Astrocyte of the hippocampus (primary cell): Measurements from ENCODE around the gene ADK.

Experiments
- DNase-seq: peaks from one replicate; pipeline ENCODE4 v3.0.0; 2011; ENCODE audit warnings: low read depth, low spot score

The ADK gene

DNA sequence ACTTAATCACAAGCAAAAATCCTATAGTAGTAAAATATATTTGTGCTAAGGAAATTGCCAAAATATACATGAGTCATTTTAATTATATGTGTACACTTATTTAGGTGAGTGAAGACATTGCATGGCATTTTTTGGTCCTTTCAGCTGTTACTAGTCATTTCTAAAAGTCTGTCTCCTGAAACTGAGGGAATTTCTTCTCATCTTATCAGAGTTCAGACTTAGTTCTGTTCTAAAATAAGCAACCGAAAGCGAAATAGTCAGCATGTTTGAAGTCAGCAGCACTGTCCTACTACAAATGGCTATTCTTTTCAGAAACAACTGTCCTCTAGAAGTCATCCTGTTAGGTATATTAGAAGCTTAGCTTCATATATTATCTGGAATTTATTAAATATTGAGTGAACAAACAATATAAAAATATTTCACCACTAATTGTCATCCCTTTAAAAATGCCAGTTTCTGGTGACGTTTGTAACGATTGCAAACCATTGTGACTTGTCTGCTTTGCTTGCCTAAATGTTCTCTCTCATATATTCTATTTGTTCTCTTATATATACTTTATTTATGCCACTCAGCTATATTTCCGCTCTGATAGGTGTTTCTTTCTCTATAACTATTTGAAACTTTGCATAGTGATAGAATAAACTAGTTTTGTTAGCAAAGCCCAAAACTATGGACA lies 448.0 kb downstream of the ADK start:
- DNase-seq: no peak

DNA sequence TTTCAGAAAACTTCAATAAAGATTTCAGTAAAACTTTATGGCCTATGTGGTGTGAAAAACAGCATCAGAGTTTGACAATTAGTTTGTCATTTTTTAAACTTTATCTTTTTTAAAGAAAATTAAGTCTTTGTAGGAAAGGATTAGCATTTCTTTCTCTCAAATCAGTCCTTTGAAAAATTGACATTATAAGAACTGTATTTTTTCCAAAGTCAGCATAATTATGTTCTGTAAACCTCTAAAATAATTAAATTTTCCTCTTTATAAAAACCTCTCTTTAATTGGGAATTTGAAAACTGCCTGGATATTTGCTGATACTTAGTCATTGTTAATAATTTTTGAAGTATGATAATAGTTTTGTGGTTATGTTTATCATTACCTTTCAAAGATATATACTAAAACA lies 448.7 kb downstream of the ADK start:
- DNase-seq: no peak

DNA sequence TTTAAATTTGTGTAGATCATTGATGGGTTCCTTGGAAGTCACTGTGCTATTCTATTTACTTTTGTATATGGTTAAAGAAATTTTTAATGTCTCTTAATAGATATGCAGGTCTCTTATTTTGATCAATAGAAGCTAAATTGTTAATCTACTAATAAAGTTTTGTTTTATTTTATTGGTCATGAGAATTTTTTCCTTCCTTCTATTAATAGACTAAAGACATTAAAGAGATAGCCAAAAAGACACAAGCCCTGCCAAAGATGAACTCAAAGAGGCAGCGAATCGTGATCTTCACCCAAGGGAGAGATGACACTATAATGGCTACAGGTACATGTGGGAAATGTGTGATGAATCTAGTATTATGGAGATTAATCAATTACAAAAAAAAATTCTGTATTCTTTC lies 449.1 kb downstream of the ADK start:
- no peak for DNase-seq

DNA sequence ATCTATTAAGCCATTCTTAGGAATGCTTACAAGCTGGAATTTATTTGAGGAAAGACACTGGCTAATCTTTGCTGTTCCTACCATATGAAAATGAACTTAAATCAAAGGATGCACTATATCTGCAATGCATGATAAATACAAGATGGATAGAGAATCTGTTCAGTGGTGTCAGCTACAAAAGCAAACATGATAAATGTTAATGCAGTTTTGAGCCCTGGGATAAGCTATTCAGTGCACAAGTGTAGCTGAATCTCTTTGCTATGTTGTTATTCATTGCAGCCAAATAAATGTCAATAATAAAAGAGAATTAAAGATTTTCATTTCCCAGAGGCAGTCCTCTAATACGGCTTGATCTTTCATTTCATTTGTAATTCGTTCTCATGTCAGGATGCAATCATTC lies 451.6 kb downstream of the ADK start:
- no peak for DNase-seq

DNA sequence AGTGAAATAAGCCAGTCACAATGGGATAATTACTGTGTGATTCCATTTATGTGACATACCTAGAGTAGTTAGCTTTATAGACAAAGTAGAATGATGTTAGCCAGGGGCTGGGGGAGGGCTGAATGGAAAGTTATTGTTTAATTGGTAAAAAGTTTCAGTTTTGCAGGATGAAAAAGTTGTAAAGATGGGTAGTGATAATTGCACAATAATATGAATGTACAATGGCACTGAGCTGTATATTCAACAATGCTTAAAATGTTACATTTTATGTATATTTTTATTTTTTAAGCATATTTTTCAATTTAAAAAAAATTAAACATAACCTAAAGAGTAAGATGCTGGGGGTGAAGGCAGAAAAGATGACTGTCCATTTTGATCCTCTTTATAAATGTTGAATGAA lies 459.3 kb downstream of the ADK start:
- DNase-seq: no peak

DNA sequence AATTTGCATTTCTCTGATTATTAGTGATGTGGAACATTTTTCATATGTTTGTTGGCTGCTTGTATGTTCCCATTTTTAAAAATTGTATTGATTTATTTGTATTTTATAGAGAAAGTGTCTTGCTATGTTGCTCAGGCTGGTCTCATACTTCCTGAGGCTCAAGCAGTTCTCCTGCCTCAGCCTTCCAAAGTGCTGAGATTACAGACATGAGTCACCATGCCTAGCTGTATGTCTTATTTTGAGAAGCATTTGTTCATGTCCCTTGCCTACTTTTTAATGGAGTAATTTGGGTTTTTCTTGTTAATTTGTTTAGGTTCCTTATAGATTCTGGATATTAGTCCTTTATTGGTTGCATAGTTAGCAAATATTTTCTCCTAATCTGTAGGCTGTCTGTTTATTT lies 461.2 kb downstream of the ADK start:
- no peak for DNase-seq

DNA sequence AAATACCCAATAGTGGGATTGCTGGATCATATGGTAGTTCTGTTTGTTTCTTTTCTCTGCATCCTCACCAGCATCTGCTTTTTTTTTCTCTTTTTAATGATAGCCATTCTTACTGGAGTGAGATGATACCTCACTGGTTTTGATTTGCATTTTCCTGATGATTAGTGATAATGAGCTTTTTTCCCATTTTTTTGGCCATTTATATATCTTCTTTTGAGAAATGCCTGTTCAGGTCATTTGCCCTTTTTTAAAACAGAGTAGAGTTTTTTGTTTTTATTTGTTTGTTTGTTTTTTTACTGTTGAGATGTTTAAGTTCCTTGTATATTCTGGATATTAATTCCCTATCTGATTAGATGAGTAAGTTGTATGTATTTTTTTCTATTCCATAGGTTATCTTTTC lies 469.6 kb downstream of the ADK start:
- no peak for DNase-seq

DNA sequence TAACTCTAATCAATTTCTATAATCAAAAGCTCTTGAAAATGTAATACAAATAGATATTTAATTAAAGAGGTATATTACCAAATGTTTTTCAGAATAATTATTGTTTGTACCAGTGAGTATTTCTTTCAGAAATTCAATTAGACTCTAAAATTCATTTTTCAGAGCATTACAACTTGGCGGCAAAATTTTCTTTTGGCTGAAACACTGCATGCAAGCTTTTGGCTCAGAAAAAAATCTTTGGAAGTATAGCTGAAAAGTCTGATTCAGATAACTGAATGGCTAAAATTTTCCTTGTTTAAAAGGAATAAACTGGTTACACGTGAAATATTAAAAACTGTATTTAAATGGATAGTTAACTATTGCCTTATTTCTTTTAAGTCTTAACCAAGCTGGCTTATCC lies 472.8 kb downstream of the ADK start:
- DNase-seq: no peak

DNA sequence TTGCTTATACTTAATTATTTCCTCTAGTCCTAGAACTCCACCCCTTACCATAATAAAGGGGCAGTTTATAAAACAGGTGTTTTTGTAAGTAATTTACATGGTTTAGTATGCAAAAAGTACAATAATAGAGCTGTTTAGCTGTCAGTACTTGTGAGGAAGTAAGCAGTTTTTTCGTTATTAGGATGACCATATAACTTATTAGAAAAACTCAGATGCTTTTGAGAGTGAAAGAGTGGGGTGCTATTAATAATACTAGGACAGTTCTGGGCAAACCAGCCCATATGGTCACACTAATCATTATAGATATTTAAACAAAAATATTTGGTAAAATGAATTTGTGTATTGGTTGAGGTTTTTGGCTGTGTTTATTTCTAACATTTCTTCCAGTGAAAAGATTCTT lies 473.5 kb downstream of the ADK start:
- DNase-seq: no peak

DNA sequence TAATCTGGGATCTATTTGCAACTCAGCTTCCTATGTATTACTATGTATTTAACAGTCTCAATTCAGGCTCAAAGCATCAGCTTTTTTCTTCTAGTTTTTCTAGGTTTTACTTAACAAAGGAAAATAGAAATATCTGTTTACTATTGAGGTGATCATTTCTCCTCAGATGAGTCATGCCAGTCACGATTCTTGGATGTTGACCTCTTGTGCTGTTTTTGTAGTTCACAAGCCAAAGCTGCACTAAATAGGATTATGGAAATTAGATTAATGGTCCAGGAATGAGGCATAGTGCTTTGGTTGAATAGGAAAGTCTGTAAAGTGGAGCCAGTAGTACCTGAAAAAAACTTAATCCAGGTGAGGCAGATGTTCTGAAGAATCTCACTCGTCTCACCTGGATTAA lies 477.1 kb downstream of the ADK start:
- peak; percentile 11 for DNase-seq

DNA sequence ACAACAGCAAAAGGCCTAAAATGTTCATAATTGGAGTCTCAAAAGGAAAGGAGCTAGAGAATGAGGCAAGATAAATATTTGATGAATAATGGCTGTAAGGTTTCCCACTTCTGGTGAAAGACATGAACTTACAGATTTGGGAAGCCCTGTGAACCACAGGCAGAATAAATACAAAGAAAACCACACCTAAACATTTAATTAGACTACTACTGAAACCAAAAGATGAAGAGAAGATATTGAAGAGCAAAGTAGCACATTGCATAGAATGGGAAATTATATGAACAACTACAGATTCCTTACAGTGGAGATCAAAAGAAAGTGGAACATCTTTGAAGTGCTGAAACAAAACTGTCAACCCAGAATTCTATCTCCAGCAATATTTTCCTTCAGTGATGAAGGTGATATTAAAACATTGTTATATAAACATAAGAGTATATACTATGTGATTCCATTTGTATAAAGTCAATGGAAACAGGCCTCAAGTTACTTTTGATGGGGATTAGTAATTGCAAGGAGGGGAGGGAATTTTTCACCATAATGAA lies 484.0 kb downstream of the ADK start:
- DNase-seq: no peak

DNA sequence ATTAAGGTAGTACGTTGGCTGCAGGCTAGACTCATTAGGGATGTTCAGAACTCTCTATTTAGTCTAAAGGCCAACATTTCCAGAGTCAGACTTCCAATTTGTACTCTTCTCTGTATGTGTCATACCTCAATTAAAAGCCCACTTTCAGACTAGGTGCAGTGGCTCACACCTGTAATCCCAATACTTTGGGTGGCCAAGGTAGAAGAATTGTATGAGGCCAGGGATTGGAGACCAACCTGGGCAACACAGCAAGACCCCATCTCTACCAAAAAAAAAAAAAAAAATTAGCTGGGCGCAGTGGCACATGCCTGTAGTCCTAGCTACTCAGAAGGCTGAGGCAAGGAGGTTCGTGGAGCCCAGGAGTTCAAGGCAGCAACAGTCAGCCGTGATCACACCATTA lies 484.6 kb downstream of the ADK start:
- DNase-seq: no peak

DNA sequence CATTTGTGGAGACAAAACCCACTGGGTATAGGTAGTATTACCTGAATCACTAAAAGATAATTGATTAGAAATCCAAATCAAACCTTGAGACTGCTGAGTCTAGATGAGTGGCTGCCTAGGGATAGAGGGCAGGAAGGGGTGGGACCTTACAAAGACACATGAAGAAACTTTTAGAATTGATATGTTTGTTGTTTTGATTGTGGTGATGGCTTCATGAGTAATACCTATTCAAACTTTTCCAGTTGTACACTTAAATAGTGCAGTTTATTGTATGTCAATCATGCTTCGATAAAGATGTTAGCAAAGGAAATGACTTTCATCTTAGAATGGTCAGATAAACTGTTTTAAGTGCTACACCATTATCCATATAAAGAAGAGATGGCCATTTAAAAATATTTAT lies 486.7 kb downstream of the ADK start:
- DNase-seq: no peak

DNA sequence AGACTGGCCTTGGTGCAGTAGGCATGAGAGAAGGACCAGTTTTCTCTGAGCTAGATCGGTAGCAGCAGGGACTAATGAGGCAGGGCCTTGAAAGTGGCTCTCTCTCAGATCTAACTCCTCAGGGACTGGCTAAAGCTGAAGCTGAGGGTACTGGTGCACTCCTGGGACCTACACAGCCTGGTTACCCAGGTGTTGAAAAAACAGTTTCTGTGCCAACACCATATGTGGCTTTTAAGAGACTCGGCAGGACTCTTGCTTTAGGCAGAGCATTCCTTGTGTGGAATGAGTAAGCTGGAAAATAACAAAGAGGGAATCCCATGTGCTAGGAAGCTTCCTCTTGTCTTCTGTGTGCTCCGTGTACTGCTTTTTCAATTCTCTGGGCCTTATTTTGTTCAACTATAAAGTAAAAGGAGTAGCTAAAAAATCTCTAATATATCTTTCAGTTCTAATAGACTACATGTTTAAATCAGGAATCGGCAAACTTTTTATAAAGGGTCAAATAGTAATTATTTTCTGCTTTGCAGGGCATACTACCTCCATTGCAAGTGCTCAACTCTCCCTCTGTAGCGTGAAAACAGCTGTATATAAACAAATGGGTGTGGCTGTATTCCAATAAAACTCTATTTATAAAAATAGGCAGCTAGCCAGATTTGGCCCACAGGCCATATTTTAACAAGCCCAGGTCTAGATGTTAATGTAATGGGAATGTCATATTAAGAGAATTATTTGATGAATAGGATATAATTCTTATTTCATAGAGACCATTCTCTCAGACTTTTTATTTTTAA lies 489.3 kb downstream of the ADK start:
- peak; percentile 38 for DNase-seq

DNA sequence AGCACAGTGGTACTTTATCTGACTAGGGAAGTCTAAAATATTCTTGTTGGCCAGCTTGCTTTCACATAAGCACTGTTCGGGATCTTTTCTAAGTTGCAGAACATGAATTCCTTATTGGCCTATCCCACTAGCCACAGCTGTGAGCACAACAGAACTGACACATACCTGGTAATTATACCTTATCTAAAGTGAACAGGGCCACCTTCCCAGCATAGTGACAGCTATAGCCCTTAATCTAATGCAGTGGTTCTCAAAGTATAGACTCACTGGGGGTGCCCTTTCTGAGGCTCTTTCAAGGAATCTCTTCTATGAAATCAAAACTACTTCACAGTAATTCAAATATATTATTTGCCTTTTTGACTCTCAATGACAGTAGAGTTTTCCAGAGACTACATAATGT lies 490.6 kb downstream of the ADK start:
- DNase-seq: no peak

DNA sequence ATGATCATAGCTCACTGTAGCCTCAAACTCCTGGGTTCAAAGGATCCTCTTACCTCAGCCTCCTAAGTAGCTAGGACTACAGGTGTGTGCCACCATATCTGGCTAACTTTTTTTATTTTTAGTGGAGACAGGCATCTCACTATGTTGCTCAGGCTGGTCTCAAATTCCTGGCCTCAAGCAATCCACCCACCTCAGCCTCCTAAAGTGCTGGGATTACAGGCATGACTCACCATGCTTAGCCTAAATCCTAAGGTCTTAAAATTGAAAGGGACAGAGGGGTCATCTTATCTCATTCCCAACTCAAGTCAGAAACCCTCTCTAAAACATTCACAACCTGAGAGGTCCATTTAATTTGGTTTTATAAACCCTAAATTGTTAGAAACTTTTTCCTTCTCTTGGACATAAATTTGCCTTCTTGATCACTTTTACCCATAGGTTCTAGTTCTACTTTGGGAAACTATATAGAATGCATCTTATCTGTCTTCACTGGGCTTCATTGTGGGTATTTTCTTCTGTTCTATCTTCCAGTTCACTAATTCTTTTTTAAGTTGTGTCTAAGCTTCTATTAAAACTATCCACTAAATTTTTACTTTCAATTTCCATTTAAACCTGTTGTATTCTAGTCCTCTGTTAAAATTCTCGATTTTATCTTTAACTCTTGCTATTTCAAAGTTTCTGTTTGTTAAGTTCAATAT lies 492.0 kb downstream of the ADK start:
- DNase-seq: no peak

DNA sequence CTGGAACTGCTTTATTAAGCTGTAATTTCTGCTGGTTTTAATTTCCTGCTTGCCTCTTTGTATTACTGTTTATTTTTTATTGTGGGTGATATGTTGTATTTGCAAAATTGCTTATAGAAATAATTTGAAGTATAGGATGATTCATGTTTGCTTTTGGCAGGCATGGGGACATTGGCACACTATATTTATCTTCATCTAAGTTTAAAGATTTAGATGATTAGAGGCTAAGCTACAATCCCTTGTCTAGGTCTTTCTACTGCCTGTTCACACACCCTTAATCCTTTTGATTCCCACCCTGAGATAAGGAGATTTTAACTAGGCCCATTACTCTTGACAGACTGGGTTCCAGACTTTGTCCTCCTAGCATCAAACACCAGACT lies 492.6 kb downstream of the ADK start:
- no peak for DNase-seq

DNA sequence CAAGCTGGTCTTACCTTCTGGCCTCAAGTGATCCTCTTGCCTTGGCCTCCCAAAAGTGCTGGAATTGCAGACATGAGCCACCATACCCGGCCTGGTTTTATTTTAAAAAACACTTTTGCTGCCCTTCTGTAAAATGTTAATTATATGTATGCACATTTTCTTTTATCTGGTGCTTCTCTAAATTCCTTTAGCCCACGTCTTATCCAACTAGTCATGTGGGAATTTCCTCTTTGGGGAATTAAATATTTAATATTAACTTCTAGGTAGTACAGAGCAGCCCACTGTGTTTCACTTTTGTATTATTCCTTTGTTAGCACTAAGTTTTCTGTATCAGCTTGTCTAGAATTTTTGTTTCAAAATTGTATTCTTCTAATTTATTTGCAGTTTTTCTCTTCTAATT lies 493.7 kb downstream of the ADK start:
- no peak for DNase-seq

DNA sequence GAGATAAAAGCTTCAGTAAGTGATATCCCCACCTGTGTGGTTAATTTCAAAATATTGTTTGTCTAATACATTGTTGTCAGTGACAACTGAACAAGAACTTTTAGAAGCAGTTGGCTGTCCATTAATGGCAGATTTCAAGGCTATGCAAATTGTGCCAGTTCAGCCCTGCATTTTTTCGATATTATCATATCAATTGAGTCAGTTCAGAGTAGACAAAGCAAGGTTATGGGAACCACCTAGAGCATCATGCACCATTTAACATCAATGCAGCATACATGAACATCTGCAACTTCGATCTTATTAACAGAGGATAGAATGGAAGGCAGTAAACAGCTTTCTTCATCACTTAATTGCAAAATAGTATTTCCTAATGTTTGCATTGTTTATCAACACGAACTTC lies 494.7 kb downstream of the ADK start:
- no peak for DNase-seq

DNA sequence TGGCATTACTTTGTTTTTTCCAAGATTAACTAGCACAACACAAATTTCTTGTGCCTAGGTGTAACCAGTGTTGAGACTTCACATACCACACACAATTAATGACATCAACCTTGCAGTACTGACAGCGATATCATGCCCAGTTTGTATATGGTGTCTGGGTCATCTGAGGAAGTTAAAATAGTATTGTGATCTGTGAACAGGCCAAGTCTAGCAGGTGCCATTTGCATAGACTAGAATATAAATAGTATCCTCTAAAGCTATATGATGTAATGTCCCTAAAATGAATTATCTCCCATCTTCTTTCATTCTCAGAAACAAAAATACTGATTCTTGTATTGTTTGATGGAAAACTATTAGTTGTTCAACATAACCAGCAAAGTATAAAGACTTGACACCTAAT lies 499.6 kb downstream of the ADK start:
- DNase-seq: no peak

DNA sequence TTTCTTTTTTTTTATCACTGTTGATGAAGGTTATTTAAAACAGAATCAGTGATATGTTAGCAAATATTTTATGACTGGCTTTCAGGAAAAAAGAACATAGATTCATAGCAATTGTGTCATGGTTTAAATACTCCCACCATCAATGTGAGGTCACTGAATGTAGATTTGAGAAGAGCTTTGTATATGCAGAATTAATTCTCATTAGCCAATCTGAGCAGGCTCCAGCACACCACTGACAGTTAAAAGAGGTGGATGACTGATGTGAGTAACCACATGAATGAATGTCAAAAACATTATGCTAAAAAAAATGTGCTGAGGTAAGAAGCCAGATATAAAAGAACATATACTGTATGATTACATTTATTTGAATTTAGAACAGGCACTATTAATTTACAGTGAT lies 500.5 kb downstream of the ADK start:
- no peak for DNase-seq

DNA sequence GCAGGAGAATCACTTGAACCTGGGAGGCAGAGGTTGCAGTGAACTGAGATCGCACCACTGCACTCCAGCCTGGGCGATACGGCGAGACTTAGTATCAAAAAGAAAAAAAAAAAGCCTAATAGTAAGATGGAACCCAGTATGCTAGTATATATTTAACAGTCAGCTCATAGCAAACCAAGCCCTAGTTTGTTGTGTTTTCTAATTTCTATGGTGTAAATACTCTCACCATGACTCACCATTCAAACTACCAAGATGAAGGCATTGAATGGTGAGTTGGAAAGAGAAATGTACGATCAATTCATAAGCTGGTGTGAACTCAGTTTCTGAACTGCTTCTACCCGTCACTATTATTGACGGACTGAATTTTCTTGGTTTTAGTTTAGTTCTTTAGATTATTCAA lies 501.6 kb downstream of the ADK start:
- DNase-seq: peak; percentile 23

DNA sequence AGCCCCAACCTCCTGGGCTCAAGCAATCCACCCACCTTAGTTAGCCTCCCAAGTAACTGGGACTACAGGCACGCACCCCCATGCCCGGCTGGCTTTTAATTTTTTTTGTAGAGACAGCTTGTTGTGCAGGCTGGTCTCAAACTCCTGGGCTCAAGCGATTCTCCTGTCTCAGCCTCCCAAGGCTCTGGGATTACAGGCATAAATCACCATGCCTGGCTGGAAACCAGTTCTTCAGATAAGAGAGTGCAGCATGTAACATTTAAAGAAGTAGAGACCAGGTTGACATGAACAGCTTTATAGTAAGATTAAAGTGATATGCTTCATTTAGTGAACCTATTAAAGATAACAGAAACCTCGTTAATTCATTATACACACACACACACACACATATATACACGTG lies 507.5 kb downstream of the ADK start:
- no peak for DNase-seq
